ENCODE results near the gene FAM124A.
"Not testable (repeated sequence)": the region's sequence is repeated elsewhere in the genome, so short reads cannot be mapped to it uniquely, and the experiment has no call there.

Gene FAM124A

DNA sequence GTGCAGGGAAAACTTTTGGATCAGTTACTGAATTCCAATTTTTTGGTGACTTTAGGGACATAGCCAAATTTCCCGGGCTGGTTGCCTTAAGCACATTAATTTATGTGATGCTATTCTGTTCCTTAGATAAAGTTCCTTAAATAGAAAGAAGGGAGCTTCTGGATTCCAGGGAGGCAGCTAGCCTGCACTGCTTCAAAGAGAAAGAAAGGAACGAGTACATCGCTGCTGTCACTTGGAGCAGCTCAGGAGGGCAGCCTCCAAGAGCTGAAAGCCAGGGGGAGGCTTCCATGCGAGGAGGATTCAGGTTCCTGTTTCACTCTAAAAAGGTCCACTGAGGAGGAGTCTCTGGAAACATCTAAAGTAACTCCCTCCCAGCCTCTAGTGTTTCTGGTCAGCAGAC lies 55.7 kb downstream of the FAM124A start:
- H3K27me3 Mint-ChIP-seq (ENCODE audit: low read depth, poor library complexity), result peaks cover 6% of the 10 kb centered on the region
- peaks cover 27% of the 10 kb centered on the region for H3K4me1 Mint-ChIP-seq
- H3K36me3 Mint-ChIP-seq (ENCODE audit: low read depth), result no peaks in the 10 kb centered on the region
- no peak overlapping the region for H3K4me3 Mint-ChIP-seq
- TF ChIP-seq, protein P1, sequence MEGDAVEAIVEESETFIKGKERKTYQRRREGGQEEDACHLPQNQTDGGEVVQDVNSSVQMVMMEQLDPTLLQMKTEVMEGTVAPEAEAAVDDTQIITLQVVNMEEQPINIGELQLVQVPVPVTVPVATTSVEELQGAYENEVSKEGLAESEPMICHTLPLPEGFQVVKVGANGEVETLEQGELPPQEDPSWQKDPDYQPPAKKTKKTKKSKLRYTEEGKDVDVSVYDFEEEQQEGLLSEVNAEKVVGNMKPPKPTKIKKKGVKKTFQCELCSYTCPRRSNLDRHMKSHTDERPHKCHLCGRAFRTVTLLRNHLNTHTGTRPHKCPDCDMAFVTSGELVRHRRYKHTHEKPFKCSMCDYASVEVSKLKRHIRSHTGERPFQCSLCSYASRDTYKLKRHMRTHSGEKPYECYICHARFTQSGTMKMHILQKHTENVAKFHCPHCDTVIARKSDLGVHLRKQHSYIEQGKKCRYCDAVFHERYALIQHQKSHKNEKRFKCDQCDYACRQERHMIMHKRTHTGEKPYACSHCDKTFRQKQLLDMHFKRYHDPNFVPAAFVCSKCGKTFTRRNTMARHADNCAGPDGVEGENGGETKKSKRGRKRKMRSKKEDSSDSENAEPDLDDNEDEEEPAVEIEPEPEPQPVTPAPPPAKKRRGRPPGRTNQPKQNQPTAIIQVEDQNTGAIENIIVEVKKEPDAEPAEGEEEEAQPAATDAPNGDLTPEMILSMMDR (IDR thresholded peaks at IDR 0.05), result no peak
- H3K9me3 Mint-ChIP-seq, result no peaks in the 10 kb centered on the region
- DNase-seq, result no peak
- H3K27ac Mint-ChIP-seq, result no peak overlapping the region

DNA sequence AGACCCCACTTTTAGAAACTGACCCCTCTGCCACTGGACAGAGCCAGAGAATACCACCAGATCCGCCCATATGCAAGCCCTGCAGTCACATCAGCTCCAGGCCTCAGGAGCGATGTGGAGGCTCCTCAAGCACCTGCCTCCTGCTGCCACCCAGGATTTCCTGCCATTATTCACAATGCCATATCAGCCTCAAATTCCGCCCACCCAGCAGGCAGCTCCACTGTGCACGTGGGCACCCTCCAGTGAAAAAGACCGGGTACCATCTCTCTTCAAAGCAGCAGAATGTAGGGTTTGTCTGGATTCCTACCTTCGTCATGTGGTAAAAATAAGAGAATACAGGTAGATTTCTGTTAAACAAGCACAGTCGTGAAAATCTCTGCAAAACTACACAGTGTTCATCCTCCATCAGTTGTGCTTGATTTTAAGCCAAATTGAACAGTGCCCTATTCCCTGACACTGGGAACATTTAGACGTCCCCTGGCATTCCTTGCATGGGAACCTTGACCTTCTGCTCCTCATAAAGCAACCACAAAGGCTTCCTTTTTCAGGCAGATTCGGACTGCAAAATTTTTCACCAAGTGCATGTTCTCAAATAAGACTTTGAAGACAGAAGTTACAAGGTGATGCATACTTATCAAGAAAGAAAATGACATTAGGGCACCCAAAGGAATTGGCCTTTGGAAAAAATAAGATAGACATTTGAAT lies 56.4 kb downstream of the FAM124A start:
- Mint-ChIP-seq H3K4me3 (no peak overlapping the region), H3K27ac (no peak overlapping the region), H3K27me3 (ENCODE audit: low read depth, poor library complexity) (peaks cover 9% of the 10 kb centered on the region), H3K9me3 (no peaks in the 10 kb centered on the region), H3K4me1 (peaks cover 27% of the 10 kb centered on the region), H3K36me3 (ENCODE audit: low read depth) (no peaks in the 10 kb centered on the region)
- TF ChIP-seq, protein P1 (IDR thresholded peaks at IDR 0.05), result no peak
- DNase-seq, result no peak

DNA sequence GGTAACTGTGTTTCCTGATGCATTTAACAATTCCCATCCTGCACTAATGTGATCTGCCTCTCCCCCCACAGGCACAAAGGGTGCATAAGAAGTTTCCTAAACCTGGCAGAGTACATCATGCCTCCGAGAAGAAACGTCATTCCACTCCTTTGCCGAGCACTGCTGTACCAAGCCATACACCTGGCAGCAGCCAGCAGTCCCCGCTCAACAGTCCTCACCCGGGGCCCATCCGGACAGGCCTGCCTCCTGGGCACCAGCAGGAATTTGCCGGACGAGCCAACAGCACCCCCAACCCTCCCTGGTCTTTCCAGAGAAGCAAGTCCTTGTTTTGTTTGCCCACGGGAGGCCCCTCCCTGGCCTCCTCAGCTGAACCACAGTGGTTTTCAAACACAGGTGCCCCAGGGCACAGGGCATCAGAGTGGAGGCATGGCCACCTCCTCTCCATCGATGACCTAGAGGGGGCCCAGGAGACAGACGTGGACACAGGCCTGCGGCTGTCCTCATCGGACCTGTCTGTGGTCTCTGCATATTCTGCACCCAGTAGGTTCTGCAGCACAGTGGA lies 58.3 kb downstream of the FAM124A start:
- H3K4me1 Mint-ChIP-seq, result peaks cover 27% of the 10 kb centered on the region
- H3K9me3 Mint-ChIP-seq, result no peaks in the 10 kb centered on the region
- DNase-seq, result no peak
- no peaks in the 10 kb centered on the region for H3K36me3 Mint-ChIP-seq (ENCODE audit: low read depth)
- H3K4me3 Mint-ChIP-seq, result no peak overlapping the region
- TF ChIP-seq, protein P1 (IDR thresholded peaks at IDR 0.05), result no peak
- H3K27me3 Mint-ChIP-seq (ENCODE audit: low read depth, poor library complexity), result peaks cover 17% of the 10 kb centered on the region
- no peak overlapping the region for H3K27ac Mint-ChIP-seq

DNA sequence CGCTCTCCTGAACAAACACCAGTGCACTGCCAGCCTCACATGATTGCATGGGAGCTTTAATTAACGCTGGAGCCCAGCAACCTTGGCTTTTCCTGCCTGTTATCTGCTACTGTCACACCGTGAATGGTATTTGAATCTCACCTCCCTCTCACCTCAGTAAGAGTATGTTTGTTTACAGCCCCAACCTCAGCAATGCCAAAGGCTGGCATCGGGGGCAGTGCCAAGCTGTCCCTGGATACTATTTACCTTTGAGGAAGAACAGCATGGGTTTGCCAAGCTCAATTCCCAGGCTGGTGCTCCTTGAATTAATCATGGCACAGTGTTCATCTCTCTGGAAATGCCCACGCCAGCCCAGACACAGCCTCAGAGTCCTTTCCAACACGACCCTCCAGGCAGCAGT lies 60.1 kb downstream of the FAM124A start:
- H3K27me3 Mint-ChIP-seq (ENCODE audit: low read depth, poor library complexity), result peaks cover 20% of the 10 kb centered on the region
- no peak overlapping the region for H3K4me3 Mint-ChIP-seq
- no peak for DNase-seq
- H3K4me1 Mint-ChIP-seq, result peaks cover 23% of the 10 kb centered on the region
- TF ChIP-seq, protein P1 (IDR thresholded peaks at IDR 0.05), result no peak
- no peaks in the 10 kb centered on the region for H3K36me3 Mint-ChIP-seq (ENCODE audit: low read depth)
- H3K9me3 Mint-ChIP-seq, result no peaks in the 10 kb centered on the region
- no peak overlapping the region for H3K27ac Mint-ChIP-seq

DNA sequence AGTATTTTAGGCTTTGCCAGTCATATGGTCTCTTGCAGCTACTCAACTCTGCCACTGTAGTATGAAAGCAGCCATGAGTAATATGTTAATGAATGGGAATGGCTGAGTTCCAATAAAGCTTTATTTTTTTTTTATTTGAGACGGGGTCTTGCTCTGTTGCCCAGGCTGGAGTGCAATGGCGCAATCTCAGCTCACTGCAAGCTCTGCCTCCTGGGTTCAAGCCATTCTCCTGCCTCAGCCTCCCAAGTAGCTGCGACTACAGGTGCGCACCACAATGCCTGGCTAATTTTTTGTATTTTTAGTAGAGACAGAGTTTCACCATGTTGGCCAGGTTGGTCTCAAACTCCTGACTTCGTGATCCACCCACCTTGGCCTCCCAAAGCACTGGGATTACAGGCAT lies 60.7 kb downstream of the FAM124A start:
- not testable (repeated sequence) for H3K9me3 Mint-ChIP-seq; H3K36me3 Mint-ChIP-seq (ENCODE audit: low read depth); H3K4me3 Mint-ChIP-seq; DNase-seq; H3K27ac Mint-ChIP-seq
- peaks cover 20% of the 10 kb centered on the region for H3K27me3 Mint-ChIP-seq (ENCODE audit: low read depth, poor library complexity)
- H3K4me1 Mint-ChIP-seq, result peaks cover 27% of the 10 kb centered on the region

GRCh38 chr13:51283371-51283770 lies 61.2 kb downstream of the FAM124A start:
- H3K9me3 Mint-ChIP-seq, result no peaks in the 10 kb centered on the region
- H3K4me3 Mint-ChIP-seq, result no peak overlapping the region
- H3K36me3 Mint-ChIP-seq (ENCODE audit: low read depth), result no peaks in the 10 kb centered on the region
- H3K4me1 Mint-ChIP-seq, result peaks cover 22% of the 10 kb centered on the region
- TF ChIP-seq, protein P1 (IDR thresholded peaks at IDR 0.05), result no peak
- peaks cover 20% of the 10 kb centered on the region for H3K27me3 Mint-ChIP-seq (ENCODE audit: low read depth, poor library complexity)
- DNase-seq, result no peak
- H3K27ac Mint-ChIP-seq, result no peak overlapping the region

All from nephron progenitor cell (in vitro differentiated cells).